ENCODE results near the gene DNALI1.

The DNALI1 gene

GRCh38 chr1:37605061-37605650 lies 48.4 kb downstream of the DNALI1 start:
- TF ChIP-seq GATA1 (IDR thresholded peaks at IDR 0.05; ENCODE audit: low read depth, low read length) (no peak), POLR2A (IDR thresholded peaks at IDR 0.05; ENCODE audit: low read length) (no peak)
- DNase-seq, result no peak

- TF ChIP-seq GATA1 (IDR thresholded peaks at IDR 0.05; ENCODE audit: low read depth, low read length), result no peak
- TF ChIP-seq POLR2A (IDR thresholded peaks at IDR 0.05; ENCODE audit: low read length), result no peak
- no peak for DNase-seq
Measured at GRCh38 chr1:37605806-37606474, 49.2 kb downstream of the DNALI1 start.

- no peak for TF ChIP-seq GATA1 (IDR thresholded peaks at IDR 0.05; ENCODE audit: low read depth, low read length)
- no peak for TF ChIP-seq POLR2A (IDR thresholded peaks at IDR 0.05; ENCODE audit: low read length)
- no peak for DNase-seq
Measured at GRCh38 chr1:37606481-37607263, 49.9 kb downstream of the DNALI1 start.

- no peak for DNase-seq
- no peak for TF ChIP-seq POLR2A (IDR thresholded peaks at IDR 0.05; ENCODE audit: low read length)
- TF ChIP-seq GATA1 (IDR thresholded peaks at IDR 0.05; ENCODE audit: low read depth, low read length), result no peak
Measured at GRCh38 chr1:37609002-37609401, 52.3 kb downstream of the DNALI1 start.

DNA sequence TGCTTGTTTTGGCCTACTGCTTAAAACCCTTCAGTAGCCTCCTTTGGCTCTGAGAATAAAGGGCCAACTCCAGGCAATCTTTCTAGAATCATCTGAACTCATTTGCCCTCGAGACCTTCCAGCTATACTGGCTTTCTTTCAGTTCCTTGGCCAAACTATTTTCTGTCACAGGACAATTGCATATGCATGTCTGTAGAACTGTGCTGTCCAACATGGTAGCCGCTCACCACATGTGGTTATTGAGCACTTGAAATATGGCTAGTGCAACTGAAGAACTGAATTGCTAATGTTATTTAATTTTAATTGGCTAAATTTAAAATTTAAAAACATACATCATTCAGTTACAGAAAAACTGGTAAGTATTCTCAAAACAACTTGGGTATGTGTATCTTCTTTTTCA lies 53.3 kb downstream of the DNALI1 start:
- DNase-seq, result no peak
- no peak for TF ChIP-seq GATA1 (IDR thresholded peaks at IDR 0.05; ENCODE audit: low read depth, low read length)
- no peak for TF ChIP-seq POLR2A (IDR thresholded peaks at IDR 0.05; ENCODE audit: low read length)

DNA sequence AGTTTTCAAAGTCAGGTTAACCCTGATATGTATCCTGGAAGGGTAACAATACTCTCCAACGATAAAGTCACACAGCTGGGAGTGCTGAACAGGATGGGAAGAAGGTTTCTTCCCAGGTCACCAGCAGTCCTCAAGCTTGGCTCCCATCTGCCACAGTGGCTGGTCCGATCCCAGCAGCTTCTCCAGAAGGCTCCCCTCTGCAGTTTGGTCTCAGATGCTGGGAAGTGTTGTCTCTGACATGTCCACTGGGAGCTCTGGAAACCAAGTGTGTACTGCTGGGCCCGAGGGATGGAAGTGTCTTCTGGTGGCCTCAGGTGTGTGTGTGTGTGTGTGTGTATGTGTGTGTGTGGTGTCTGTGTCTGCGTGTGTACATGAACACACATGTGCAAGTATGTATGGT lies 55.4 kb downstream of the DNALI1 start:
- TF ChIP-seq GATA1 (IDR thresholded peaks at IDR 0.05; ENCODE audit: low read depth, low read length) (no peak), POLR2A (IDR thresholded peaks at IDR 0.05; ENCODE audit: low read length) (no peak)
- no peak for DNase-seq

GRCh38 chr1:37614105-37614504 lies 57.4 kb downstream of the DNALI1 start:
- TF ChIP-seq GATA1 (IDR thresholded peaks at IDR 0.05; ENCODE audit: low read depth, low read length), result no peak
- no peak for TF ChIP-seq POLR2A (IDR thresholded peaks at IDR 0.05; ENCODE audit: low read length)
- no peak for DNase-seq

GRCh38 chr1:37616330-37616729 lies 59.6 kb downstream of the DNALI1 start:
- TF ChIP-seq POLR2A (IDR thresholded peaks at IDR 0.05; ENCODE audit: low read length), result no peak
- DNase-seq, result no peak
